Activated T-cell treated with anti-CD3 and anti-CD28 coated beads for 24 hours (primary cell): ENCODE measurements around the gene NFATC4.

Experiments used
- DNase-seq: peaks from one replicate; pipeline ENCODE4 v3.0.0-alpha.2; 2020; ENCODE audit warnings: low read depth

NFATC4 gene

DNA sequence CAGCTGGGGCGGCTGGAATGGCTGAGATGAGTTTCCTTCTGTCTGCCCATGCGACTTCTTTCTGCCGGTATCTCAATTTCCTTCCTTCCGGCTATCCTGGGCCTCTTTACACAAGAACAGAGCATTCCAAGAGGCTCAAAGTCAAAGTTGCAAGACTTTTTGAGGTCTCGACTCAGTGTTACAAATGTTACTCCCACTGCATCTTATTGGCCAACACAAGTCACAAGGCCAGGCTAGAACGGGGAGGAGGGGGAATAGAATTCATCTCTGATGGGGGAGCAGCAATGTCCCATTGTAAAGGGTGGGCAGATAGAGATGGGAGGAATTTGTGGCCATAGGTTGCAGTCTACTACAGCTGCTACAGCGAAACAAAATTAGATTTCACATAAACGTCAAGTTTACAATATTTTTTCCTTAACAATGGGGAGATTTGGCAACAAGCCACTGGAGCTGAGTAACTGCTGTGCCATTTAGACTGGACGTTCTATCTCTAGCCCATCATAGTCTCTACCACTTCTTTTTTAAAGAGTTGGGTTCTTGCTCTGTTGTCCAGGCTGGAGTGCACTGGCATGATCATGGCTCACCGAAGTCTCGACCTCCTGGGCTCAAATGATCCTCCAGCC is 21.4 kb downstream of the NFATC4 start:
- DNase-seq, result no peak

DNA sequence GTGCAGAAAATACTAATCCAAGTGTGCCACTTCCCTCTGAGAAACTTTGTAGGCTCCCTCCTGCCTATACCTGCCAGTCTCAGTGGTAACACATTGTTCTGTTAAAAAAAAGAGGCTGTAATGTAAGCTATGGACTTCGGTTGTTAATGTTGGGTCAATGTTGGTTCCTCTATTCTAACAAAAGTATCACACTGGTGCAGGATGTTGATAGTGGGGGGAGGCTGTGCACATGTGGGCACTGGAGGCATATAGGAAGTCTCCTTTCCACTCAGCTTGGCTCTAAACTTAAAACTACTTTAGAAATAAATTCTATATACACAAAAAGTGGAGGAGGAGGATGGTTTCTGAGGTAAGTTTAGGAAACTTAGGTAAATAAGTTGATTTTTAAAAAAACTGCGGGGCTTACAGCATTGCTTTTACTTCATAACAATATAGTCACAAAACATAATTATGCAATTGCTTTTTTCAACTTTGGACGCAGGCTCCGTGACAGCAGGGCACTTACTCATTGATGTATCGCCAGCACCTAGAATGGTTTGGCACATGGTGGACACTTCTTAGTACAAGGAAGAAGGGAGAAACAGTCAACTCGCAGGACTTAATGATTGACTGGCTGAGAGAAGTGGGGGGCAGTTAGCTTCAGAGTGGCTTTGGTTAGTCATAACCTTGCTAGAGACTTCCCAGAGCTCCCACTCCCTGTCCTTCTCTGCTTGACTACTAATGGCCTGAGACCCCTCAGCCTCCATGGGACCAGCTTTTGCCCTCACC is 22.9 kb downstream of the NFATC4 start:
- no peak for DNase-seq

DNA sequence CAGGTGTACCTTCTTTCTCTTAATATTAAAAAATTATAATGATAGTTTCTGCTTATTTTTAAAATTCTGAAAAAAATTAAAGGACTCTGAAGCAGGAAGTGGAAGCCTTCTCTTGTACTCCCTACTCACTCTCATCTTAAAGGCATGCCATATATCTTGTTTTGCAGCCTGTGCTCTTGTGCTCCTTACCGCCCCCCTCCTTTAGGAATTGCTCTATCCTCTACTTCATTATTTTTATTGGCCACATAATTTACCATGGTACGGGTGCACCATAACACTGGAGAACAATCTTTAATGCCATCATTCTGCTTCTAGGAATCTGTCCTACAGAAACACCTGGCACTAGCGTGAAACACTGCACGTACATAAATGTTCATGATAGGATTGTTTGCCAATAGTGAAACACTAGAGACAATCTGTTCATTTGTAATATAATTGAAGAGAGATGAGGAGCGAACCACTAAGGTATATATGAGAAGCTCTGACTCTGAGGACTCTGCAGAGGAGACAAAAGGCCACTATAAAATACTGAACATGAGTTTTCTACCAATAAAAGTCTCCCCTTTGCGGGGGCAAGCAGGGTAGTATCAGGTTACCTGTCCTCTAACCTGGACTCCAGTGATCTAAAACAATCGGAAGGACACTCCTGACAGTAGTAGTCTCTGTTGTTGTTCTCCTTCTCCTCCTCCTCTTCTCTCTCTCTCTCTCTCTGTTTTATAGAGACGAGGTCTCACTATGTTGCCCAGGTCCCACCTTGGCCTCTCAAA is 24.5 kb downstream of the NFATC4 start:
- DNase-seq, result no peak

DNA sequence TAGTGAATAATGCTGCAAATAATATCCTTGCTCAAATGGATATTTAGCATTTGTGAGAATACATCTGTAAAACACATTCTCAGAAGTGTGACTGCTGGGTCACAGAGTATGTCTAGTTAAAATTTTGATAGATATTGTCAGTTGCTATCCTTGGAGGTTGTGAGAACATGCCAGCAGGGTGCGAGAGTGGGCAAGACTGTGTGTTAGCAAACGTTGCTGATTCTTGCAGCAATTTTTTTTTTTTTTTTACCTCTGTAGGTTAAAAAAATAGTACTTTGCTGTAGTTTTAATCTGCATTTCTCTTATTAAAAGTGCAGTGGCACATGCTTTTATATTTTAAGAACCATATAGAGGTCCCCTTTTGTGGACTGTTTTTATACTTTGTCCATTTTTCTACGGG is 26.3 kb downstream of the NFATC4 start:
- no peak for DNase-seq

DNA sequence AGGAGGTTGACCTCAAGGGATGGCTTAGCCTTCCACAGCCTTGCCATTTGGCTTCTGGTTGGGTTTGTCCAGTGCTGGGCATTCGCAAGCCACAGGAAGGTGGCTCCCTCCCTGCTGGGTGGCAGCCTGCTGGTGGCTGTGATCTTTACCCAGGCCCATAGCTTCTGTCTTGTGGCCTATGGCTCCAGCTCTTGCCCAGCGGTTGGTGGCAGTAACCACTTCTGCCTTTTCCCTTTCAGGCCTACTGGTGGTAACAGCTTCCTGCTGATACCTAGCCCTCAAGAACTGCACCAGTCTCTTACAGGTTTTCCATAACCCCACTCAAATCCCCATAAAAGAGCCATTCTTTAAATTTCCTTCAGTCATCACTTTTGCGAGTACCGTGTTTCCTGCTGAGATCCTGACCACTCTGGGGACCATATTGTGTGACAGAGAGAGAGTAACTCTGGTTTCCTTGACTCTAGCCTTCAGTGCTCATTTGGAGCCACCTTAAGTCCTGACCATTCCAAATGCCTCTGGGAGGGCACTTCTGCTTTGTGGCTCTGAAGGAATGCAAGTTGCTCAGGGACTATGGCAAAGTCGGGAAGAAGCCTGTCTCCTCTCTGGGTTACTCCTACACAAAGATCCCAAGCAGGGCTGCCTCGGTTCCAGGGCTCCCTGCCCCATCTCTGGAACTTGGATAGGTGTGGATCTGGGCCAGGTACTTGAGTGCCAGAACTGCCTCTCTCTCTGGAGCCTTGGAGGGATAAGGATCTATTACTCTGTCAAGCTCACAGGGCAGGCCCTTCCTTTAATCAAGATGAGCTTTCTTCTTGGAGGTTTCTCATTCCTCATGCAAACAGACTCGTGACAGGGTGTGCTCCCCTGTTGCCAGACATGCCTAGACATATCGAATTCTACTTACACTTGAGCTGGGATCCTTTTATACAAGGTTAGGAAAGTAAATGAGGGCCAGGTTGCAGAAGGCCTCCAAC is 27.9 kb downstream of the NFATC4 start:
- DNase-seq, result no peak

DNA sequence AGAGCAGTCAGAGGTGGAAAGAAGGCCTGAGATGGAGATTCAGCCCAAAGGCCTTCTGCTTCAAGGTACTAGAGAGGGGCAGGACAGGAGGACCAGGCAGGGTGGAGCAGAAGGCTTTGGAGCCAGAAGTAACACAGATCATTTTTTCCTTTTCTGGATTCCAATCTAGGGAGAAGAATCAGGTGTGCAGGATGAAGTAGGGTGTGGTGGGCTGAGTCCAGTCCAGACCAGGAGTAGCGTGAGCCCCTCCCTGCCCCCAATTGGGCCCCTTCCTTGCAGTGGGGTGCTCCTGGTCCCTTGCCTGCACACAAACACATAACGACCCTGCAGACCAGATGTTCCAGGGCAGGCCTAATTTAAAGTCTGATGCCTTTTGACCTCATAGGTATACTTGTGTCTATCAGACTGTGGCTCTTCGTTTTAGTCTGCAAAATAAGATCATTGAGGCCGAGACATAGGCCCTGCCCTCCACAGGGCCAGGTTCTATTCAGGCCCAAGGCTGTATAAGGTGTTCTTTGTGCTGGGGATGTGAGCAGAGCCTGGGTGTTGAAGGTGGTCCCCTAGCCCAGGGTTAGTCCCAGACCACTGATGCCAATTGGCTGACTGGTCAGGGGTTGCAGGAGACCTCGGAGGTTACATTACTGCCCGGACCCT is 29.8 kb downstream of the NFATC4 start:
- no peak for DNase-seq

DNA sequence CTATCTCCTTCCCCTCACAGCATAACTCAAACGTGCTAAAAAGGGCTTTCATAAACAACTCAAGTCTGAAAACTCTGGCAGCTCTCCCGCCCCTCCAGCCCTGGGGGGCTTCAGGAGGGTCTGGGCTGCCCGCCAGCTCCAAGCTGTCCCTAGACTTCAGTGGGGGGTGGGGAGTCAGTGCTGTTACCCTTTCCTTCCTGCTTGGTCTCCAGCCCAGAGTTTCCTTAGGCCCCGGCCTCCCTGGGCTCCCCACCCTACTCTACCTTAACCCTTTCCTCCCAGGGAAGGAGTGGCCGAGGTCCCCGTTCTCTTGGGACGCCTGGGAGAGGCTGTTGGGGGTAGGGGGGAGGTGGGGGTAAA is 30.3 kb downstream of the NFATC4 start:
- DNase-seq, result no peak

DNA sequence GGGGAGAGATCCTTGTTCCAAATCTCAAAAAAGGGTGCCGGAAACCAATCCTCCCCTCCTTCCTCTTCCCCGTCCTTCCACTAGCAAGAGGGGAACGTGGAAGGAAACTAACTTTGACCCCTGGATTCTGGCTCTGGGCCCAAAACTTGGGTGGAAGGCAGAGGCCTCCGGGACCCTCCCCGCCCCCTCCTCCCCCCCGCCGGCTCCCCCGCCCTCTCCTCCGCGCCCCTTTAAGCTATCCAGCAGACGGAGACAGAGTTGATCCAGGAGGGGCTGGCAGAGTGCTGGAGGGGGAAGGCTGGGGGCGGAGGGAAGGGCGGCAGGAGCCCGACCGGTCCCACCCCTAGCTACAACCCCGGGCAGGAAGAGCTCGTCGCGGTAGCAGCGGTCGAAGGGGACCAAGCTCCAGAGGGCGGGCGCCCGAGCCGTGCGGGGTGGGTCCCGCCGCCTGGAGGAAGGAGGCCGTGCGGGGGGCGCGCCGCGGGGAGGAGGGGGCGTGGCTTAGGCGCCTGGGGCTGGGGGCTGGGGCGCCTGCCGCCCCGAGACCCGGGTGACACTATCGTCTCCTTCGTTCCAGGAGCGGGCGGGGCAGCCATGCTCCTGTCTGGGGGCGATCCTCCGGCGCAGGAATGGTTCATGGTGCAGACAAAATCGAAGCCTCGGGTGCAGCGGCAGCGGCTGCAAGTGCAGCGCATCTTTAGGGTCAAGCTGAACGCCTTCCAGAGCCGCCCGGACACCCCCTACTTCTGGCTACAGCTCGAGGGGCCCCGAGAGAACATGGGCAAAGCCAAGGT is 30.9 kb downstream of the NFATC4 start, which contains the start of gene NYNRIN:
NYNRIN (plus strand) TSS at position 351 of the 794 bp plus-strand sequence; CDS start at position 595, 244 bp downstream.
- DNase-seq, result peak; percentile 2

DNA sequence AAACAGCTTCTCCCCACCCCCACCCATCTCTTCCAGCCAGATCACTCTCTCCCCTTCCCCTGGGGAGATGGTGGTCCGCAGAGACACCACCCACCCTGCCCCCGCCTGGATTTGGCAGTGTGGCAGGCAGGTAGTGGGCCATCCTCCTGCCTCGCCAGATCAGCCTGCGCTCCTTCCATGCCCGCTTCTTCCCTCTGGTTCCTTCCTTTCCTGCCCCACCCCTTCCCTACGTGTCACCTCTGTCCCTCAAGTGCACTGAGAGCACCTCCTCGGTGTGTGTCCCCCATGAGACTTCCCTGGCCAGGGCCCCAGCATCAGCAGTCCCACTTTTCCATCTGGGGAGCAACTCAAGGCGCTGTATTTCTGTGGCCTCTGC is 31.5 kb downstream of the NFATC4 start:
- no peak for DNase-seq

DNA sequence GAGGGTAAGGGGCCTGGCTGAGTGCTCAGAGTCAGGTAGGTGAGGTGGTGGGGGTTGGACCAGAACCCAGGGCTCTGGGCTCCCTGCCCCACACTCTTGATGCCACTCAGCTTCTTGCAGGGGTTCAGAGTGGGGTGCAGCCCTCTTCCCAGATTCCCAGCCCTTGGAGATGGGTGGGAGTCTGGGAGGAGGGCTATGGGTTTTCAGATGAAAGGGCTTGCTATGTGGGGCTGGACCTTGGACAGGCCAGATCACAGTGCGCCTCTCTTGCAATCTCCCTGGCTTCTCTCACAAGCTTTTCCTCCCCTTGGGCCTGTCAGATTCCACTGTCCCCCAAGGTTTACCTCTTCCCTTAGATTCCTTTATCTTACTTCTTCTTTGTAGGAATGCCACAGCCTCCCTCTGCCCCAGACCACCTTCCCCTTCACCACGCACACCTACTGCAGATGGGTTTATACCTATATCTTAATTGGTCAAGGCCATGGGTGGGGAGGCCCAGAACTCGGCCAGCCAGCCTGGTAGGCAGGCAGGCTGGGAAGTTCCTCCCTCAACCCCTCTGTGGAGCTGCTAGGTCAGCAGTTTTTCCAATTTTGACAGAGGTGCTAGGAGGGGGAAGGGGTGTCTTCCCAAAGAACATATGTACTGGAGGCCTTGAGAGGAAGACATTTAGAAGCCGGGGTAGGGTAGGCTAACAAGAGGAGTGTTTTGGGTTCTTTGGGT is 32.2 kb downstream of the NFATC4 start:
- no peak for DNase-seq

DNA sequence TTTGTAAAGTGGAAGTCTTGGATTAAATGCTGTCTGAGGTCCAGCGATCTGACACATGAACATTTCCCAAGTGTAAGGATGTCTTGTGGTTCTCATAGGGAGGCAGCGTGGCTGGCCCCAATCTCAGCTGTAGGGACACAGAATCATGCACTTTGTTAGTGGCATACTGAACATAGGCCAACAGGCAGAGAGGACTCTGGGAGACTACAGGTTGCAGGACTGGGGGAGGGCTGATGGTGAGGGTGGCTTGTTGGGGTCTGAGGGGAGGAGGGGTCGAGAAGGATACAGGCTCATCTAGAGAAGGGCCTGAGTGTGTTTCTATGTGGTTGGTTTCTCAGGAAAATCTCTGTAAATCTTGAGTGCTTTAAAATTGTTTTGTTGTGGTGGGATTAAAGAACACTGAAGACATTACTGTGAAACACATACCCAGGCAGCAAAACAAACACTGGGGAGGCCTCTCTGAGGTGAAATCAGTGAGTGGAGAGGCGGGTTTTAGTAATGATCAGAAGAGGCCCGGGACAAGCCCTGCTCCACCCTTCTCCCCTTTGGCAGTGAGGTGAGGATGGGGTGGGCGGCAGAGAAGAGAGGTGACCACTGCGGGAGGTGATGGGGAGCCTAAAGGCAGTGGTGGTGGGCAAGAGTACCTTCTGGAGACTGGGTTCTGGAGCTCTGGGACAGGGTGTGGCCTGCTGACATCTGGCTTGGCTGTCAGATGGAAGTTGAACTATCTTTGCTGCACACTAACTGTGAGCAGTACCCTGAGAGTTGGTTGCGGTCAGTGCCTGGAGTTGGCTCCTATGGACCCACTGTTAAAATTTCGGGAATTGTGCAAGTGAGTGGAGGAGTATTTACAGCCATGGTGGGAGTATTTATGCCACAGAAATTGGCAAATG is 34.1 kb downstream of the NFATC4 start:
- no peak for DNase-seq

DNA sequence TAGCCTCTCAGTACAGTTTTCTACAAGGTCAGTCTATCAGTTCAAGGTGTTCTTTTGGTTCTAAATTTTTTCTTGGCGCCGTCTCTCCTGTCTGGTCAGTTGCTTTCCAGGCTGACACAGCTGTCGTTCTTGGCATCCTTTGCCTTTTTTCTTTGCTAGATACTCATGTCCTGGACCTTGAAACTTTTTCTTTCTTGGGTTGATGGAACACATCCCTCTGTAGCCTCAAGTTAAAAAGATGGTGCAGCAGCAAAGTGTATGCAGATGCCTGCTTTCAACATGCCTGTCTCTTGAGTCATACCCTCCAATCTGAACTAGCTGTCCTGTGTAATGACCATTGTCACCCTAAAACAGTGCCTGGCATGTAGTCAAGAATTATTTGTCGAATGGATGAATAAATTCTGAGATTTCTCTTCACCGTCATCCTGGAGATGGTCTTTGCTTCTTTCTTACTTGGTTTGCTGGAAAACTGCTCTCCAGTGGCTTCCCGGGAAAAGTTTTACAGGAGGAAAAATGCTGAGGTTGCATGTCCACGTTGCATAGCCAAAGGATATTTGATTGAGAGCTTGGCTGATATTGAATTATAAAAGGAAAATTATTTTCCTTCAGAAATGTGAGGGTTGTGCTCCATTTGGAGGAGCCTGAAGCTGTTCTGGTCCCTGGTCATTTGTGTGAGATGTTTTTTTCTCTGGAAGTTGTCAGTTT is 35.5 kb downstream of the NFATC4 start:
- no peak for DNase-seq

DNA sequence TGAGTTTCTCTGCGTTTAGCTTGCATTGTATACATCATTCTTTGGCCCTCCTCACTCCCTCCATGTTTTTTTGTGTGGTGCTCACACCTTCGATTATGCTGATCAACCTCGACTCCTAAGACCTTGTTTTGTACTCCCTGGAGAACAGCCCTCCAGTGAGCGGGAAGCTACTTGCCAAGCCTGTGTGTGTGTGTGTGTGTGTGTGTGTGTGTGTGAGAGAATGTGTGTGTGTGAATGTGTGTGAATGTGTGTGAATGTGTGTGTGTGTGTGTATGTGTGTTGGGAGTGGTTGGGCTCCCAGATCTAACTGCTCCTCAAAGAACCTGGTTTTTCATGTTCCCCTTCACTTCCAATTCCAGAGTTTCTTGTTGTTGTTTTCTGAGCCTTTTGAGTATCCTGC is 36.8 kb downstream of the NFATC4 start:
- DNase-seq, result no peak

DNA sequence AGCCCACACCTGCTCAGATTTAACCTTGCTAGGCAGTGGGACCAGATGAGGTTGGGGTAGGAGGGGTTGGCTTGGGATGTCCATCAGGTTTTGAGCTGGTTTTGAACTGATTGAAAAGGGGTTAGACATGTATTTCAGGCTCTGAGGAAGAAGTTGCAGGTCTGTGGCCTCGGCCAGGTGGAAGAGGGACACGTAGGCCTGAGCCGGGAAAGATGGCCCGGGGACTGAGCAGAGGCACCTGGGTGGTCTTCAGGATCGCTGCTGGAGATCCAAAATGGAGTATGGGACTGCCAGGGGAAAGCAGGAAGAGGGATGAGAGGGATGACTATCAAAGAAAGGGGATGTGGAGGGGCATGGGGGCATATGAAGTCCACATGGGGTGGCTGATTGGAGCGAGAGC is 38.4 kb downstream of the NFATC4 start:
- DNase-seq, result no peak

DNA sequence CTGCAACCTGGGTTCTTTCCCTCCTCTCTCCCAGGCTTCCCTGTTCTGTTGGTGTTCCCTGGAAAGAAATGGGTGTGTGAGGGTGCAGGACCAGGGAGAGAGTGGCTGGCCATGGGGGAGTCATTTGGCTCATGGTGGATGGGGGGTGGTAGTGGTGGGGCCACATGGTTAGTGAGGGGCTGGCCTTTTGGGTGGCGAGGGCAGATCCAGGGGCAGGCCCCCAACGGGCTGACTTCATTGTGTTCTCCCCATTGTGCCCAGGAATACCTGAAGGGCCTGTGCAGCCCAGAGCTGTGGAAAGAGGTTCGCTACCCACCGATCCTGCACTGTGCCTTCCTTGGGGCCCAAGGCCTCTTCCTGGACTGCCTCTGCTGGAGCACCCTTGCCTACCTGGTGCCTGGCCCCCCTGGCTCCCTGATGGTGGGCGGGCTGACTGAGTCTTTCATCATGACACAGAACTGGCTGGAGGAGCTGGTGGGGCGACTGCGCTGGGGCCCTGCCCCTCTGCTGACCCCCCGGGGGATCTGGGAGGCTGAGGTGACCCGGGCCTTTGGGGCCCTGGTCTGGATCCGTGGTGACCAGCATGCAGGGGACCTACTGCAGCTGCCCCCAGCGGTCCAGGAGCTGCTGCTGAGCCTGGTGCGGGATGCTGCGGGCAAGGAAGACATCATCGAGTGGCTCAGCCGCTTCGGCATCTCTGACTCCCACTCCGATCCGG is 39.8 kb downstream of the NFATC4 start:
- no peak for DNase-seq

DNA sequence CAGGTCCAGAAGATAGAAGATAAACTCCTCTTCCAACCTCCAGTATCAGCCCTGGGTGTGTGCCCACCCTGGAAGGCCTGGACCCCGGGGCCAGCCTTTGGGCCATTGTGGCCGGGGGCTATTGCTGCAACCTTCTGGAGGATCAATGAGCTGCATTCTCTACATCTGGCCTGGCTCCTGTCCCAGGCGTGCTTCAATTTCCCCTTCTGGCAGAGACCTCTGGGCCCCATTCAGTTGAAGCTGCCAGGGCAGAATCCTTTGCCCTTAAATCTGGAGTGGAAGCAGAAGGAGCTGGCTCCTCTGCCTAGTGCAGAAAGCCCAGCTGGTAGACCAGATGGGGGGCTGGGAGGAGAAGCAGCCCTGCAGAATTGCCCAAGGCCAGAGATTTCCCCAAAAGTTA is 40.8 kb downstream of the NFATC4 start:
- no peak for DNase-seq

DNA sequence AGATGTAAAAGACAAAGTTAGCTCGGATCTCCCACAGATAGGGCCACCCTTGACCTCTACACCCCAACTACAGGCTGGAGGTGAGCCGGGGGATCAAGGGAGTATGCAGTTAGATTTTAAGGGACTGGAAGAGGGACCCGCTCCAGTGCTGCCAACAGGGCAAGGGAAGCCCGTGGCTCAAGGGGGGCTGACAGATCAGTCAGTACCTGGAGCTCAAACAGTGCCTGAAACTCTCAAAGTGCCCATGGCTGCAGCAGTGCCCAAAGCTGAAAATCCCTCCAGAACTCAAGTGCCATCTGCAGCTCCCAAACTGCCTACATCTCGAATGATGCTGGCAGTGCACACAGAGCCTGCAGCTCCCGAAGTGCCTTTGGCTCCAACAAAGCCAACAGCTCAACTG is 41.2 kb downstream of the NFATC4 start:
- DNase-seq, result no peak

DNA sequence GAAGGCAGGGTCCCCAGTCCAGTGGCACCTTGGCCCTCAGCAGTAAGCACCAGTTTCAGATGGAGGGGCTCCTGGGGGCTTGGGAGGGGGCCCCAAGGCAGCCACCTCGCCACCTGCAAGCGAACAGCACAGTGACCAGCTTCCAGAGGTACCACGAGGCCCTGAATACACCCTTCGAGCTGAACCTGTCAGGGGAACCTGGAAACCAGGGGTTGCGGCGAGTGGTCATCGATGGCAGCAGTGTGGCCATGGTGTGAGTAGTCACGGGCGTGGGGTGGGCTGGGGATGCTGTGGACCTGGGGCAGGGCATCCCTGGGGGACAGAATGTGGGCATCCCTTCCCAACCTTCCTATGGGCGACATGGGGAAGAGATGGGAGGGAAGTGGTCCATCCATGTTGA is 42.0 kb downstream of the NFATC4 start:
- DNase-seq, result no peak
